OCI-LY7 (cell line): ENCODE results near the gene SH2D3A. TPM values are rescaled to one million over a fixed set of nuclear protein-coding genes. Genes with fewer than 3 reads are reported as not detected.
A peak's percentile ranks its signal among the peaks of the same experiment; 100 is the strongest.

Experiments
- BruUV-seq: library from RNA; stranded (reverse); fragments of 400-500 nt; replicated peaks from 2 replicates; lab custom pipeline; 2021; lab: Mats Ljungman, UMichigan
- CTCF ChIA-PET: fragments of 300-600 bp; sonication (Branson Sonifier 250); formaldehyde crosslinking; loops from one replicate; lab custom pipeline; 2022; ENCODE audit warnings: antibody characterized with exemption; ENCODE audit not compliant: unreplicated experiment; lab: Charles Lee
- POLR2A ChIA-PET: fragments of 300-600 bp; sonication (Branson Sonifier 250); formaldehyde crosslinking; loops from one replicate; lab custom pipeline; 2022; ENCODE audit warnings: antibody characterized with exemption; lab: Charles Lee
- DNase-seq: peaks from one replicate; pipeline ENCODE4 v3.0.0-alpha.2; 2015; ENCODE audit warnings: low spot score
- H2AFZ ChIP-seq: fragments of 200-600 bp; sonication (generic), shearing (Covaris generic); 2 replicates; pipeline ENCODE4 v1.6.1; 2014; ENCODE audit warnings: mild to moderate bottlenecking, antibody characterized with exemption, low read length, moderate library complexity
- H3K27ac ChIP-seq: fragments of 200-600 bp; sonication (generic); 2 replicates; pipeline ENCODE4 v1.5.1; 2014; ENCODE audit warnings: mixed run types, low read depth, mild to moderate bottlenecking, moderate library complexity, low read length, inconsistent platforms; ENCODE audit not compliant: poor library complexity, severe bottlenecking
- H3K36me3 ChIP-seq: fragments of 200-600 bp; sonication (generic); 2 replicates; pipeline ENCODE4 v1.6.1; 2014; ENCODE audit warnings: mild to moderate bottlenecking, antibody characterized with exemption, low read length, moderate library complexity, mixed read lengths; ENCODE audit not compliant: insufficient read depth
- H3K4me1 ChIP-seq: fragments of 200-600 bp; sonication (generic); 2 replicates; pipeline ENCODE4 v1.5.1; 2014; ENCODE audit warnings: mild to moderate bottlenecking, low read length; ENCODE audit not compliant: insufficient read depth, poor library complexity, severe bottlenecking
- H3K4me2 ChIP-seq: fragments of 200-600 bp; sonication (generic); 2 replicates; pipeline ENCODE4 v1.6.1; 2014; ENCODE audit warnings: mild to moderate bottlenecking, low read length
- H3K4me3 ChIP-seq: fragments of 200-600 bp; sonication (generic); 2 replicates; pipeline ENCODE4 v1.5.1; 2014; ENCODE audit warnings: mild to moderate bottlenecking, low read depth, low read length; ENCODE audit not compliant: poor library complexity, severe bottlenecking
- H3K79me2 ChIP-seq: fragments of 200-600 bp; sonication (generic); 2 replicates; pipeline ENCODE4 v1.6.1; 2016; ENCODE audit warnings: low read depth, mild to moderate bottlenecking, low read length, moderate library complexity, mixed read lengths; ENCODE audit not compliant: insufficient read depth
- H3K9me2 ChIP-seq: fragments of 200-600 bp; sonication (generic); 2 replicates; pipeline ENCODE4 v1.6.1; 2016; ENCODE audit warnings: mild to moderate bottlenecking, low read length, mixed read lengths; ENCODE audit not compliant: insufficient read depth
- H3K9me3 ChIP-seq: fragments of 200-600 bp; sonication (generic); 2 replicates; pipeline ENCODE4 v1.6.1; 2014; ENCODE audit warnings: mild to moderate bottlenecking, mixed run types, low read length, mixed read lengths
- H4K20me1 ChIP-seq: fragments of 200-600 bp; sonication (generic); 2 replicates; pipeline ENCODE4 v1.6.1; 2014; ENCODE audit warnings: mild to moderate bottlenecking, antibody characterized with exemption, low read length, moderate library complexity, mixed read lengths; ENCODE audit not compliant: insufficient read depth
- EZH2phosphoT487 ChIP-seq: fragments of 200-600 bp; sonication (generic); IDR thresholded peaks from 2 replicates; pipeline ENCODE4 v1.6.1; 2018; ENCODE audit warnings: low read depth, borderline replicate concordance, mild to moderate bottlenecking, mixed run types, antibody characterized with exemption, low read length, moderate library complexity, mixed read lengths
- intact Hi-C: fragments of 100-400 bp; cut with micrococcal nuclease; formaldehyde crosslinking; loops from one replicate; pipeline ENCODE4 v1.10.0; 2022; ENCODE audit not compliant: unreplicated experiment
- total RNA-seq, 2 experiments: library from RNA; depleted of rRNA in 1 of 2; stranded (reverse); fragments of >200 nt in 1 of 2; shearing (Covaris generic) in 1 of 2; gene quantifications; 2 replicates each; pipeline ENCODE4 v1.2.3, GENCODE V29; 2014 to 2022
- TF ChIP-seq, protein P1 (sequence below): fragments of 200-600 bp; sonication (generic); conservative IDR thresholded peaks from 2 replicates; pipeline ENCODE4 v1.5.1; 2014; ENCODE audit warnings: mild to moderate bottlenecking, antibody characterized with exemption, low read length, moderate library complexity, mixed read lengths

The SH2D3A gene
- total RNA-seq, 2 experiments from 2014 or later: 7.8 to 13.3 TPM

DNA sequence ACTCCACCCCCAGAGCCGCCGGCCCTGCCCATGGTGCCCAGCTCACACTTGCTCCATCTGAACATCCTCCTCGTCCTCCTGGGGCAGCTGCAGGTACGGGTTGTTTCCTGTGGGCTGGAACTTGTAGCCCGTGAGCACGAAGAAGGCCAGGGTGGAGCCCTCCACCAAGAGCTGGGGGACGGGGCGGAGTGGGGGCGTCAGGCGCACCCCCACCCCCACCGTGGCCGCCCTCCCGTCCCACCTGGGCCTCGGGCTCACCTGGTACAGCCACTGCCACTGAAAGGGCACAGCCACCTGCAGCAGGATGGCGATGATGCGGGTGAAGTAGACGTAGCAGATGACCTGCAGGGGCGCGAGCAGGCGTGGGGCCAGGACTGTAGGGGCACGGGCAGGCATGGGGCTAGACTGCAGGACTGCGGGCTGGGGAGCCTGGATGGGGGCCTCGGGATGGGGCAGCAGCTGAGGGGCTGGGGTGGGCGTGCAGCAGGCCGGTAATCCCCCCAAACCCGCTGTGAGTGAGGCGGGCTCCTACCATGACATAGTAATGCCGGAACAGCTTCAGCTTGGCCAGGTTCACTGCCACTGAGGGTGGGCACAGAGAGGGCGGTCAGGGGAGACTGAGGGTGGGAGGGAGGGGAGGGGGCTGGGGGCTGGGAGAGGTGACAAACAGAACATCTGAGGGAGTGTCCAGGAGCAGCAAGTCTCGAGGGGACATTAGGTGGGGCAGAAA lies 36.1 kb downstream of the SH2D3A start:
- DNase-seq: no peak
- H2AFZ ChIP-seq: no peak overlapping the region
- ChIA-PET POLR2A (no interaction called here), CTCF (interaction anchor here (0.6 kb wide), 1 partner anchor 803 kb away, joined by 3 read pairs; no protein-coding TSS in a partner anchor)
- H3K9me3 ChIP-seq: no peaks in the 10 kb centered on the region
- TF ChIP-seq, protein P1, sequence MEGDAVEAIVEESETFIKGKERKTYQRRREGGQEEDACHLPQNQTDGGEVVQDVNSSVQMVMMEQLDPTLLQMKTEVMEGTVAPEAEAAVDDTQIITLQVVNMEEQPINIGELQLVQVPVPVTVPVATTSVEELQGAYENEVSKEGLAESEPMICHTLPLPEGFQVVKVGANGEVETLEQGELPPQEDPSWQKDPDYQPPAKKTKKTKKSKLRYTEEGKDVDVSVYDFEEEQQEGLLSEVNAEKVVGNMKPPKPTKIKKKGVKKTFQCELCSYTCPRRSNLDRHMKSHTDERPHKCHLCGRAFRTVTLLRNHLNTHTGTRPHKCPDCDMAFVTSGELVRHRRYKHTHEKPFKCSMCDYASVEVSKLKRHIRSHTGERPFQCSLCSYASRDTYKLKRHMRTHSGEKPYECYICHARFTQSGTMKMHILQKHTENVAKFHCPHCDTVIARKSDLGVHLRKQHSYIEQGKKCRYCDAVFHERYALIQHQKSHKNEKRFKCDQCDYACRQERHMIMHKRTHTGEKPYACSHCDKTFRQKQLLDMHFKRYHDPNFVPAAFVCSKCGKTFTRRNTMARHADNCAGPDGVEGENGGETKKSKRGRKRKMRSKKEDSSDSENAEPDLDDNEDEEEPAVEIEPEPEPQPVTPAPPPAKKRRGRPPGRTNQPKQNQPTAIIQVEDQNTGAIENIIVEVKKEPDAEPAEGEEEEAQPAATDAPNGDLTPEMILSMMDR: no peak
- no peak for TF ChIP-seq EZH2phosphoT487
- BruUV-seq: no TSS peak
- H3K4me1 ChIP-seq: peaks cover 26% of the 10 kb centered on the region
- H3K4me2 ChIP-seq: no peak overlapping the region
- H3K79me2 ChIP-seq: peaks cover 9% of the 10 kb centered on the region; the same call in 1 of the 2 replicates
- H3K9me2 ChIP-seq: no peaks in the 10 kb centered on the region
- intact Hi-C loops: no loop called here
- no peaks in the 10 kb centered on the region for H4K20me1 ChIP-seq
- H3K36me3 ChIP-seq: no peaks in the 10 kb centered on the region; the same call in 1 of the 2 replicates
- no peak overlapping the region for H3K27ac ChIP-seq
- H3K4me3 ChIP-seq: no peak overlapping the region

DNA sequence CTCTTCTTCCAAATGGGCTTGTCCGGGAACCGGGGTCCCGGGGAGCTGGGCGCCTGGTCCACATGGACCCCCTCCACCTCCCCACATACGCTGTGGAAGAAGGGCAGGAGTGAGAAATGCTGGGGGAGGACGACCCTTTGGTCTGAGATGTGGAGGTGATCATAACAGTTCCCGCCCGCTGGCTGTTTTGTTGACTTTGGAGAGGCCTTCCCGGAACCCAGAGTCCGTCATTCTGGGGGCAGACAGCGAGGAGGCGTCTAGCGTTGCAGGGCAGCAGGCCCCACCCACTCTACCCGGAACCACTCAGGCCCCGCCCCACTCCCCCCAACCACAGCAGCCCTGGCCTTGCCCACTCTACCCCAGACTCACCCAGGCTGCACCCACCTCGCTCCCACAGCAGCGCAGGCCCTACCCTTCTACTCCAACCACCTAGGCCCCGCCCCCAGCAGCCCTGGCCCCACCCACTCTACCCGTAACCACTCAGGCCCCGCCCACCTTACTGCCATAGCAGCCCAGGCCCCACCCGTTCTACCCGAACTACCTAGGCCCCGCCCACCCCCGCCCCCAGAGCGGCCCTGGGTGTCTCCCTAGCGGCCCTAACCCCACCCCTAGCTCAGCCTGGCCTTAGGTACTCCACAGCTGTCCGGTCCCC lies 37.0 kb downstream of the SH2D3A start:
- no peaks in the 10 kb centered on the region; the same call in 1 of the 2 replicates for H3K36me3 ChIP-seq
- ChIA-PET CTCF (interaction anchor here (0.6 kb wide), 1 partner anchor 803 kb away, joined by 3 read pairs; no protein-coding TSS in a partner anchor), POLR2A (no interaction called here)
- no peaks in the 10 kb centered on the region for H3K9me2 ChIP-seq
- no peak overlapping the region for H3K4me2 ChIP-seq
- no peak overlapping the region for H3K27ac ChIP-seq
- TF ChIP-seq, protein P1: no peak
- no peaks in the 10 kb centered on the region for H3K9me3 ChIP-seq
- intact Hi-C loops: no loop called here
- peaks cover 1% of the 10 kb centered on the region; the same call in 1 of the 2 replicates for H3K79me2 ChIP-seq
- DNase-seq: peak; percentile 89
- no TSS peak for BruUV-seq
- no peaks in the 10 kb centered on the region for H4K20me1 ChIP-seq
- no peak overlapping the region for H2AFZ ChIP-seq
- no peak overlapping the region for H3K4me3 ChIP-seq
- peaks cover 20% of the 10 kb centered on the region for H3K4me1 ChIP-seq
